ENCODE measurements around the gene OR2C3. TPM values are rescaled to one million over a fixed set of nuclear protein-coding genes. Genes with fewer than 3 reads are reported as not detected.

The OR2C3 gene
- total RNA-seq, 2 donors from 2014 or later = 0.45 TPM; not detected in 1

DNA sequence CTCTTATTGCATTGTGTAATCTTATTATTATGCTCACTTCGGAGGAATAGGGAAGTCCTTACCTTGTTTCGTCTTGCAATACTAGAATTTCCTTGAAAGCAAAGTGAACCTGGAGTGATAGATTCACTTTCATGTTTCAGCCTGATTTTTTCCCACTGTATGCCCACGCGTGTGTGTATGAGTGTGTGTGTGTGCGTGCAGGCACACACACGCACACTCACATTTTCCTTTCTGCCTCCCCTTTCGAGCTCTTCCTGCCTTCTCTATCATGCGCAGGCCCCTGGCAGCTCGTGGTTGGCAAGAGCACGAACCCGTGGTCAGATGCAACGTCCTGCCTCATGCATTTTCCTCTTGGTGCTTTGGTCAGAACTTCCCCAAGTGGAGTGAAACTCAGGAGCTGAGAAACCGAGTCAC is 12.5 kb upstream of the OR2C3 start, which contains the start of gene GCSAML:
Gene GCSAML (plus strand): TSS at position 366 of the 414 bp plus-strand sequence. CDS start 58 bp downstream, outside the sequence.
- TF ChIP-seq POLR2AphosphoS5 (IDR thresholded peaks at IDR 0.05) = no peak
- no peak for TF ChIP-seq CTCF (IDR thresholded peaks at IDR 0.05)
- no peak for TF ChIP-seq POLR2A (IDR thresholded peaks at IDR 0.05)
- Histone ChIP-seq H3K4me3 (no peak within 1 kb of the TSS), H3K27me3 (replicated peaks; ENCODE audit: insufficient read depth) (no peaks in the 10 kb centered on the region), H3K36me3 (no peaks in the 10 kb centered on the region), H3K9me3 (no peaks in the 10 kb centered on the region), H3K27ac (no peak within 1 kb of the TSS), H3K4me1 (replicated peaks) (no peaks in the 10 kb centered on the region)
- DNase-seq (ENCODE audit: low spot score) = no peak
- 74% methylated on average over 13 of the region's 13 CpGs for WGBS
- intact Hi-C loops (cut with DNase I) = no loop called here

DNA sequence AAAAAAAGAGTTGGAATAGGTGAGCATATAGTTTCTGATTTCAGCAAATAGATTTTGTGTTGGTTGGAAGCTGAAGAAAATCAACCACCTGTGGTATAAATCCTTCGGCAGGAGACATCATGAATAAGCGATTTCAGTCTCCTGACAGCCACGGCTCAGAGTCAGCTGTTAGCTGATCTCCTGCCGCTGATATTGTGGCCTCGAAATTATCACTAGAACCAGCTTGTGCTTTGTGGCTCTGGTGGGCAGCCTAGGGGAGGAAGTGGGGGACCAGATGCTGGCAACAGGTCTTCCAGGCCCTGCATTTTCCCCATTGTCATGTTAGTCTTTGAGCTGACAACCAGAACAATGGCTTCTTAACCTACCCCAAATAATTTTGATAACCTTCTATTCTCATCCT is 11.9 kb upstream of the OR2C3 start:
- H3K27ac ChIP-seq = no peak overlapping the region
- no peak for DNase-seq (ENCODE audit: low spot score)
- no peaks in the 10 kb centered on the region for H3K36me3 ChIP-seq
- no peaks in the 10 kb centered on the region for H3K9me3 ChIP-seq
- no peak overlapping the region for H3K4me3 ChIP-seq
- intact Hi-C loops (cut with DNase I) = no loop called here
- WGBS = 79% methylated on average over 5 of the region's 5 CpGs
- H3K27me3 ChIP-seq (replicated peaks; ENCODE audit: insufficient read depth) = no peaks in the 10 kb centered on the region
- no peaks in the 10 kb centered on the region for H3K4me1 ChIP-seq (replicated peaks)
- TF ChIP-seq POLR2A (IDR thresholded peaks at IDR 0.05) (no peak), CTCF (IDR thresholded peaks at IDR 0.05) (no peak), POLR2AphosphoS5 (IDR thresholded peaks at IDR 0.05) (no peak)

- TF ChIP-seq CTCF (IDR thresholded peaks at IDR 0.05) (no peak), POLR2A (IDR thresholded peaks at IDR 0.05) (no peak)
- intact Hi-C loops (cut with DNase I) = no loop called here
- 81% methylated on average over 3 of the region's 3 CpGs for WGBS
Observed at GRCh38 chr1:247542811-247543210, 6.6 kb upstream of the OR2C3 start.

DNA sequence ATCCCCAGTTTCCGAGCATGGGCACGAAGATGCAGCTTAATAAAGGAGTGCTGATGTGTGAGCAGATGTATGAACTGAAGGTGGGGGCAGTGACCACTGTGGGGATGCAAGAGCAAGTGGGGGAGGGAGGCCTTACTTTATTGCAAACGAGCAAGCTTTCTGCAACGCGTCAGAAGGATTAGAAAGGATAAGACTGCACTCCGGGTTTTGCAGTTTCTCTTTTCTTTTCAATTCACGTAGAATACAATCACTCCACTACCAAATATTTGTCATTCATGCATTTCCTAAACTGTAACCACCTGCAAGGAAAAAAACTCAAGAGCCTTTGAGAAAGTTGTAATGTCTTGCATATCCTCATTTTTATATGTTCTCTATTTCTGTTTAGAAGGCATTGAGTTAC is 4.3 kb upstream of the OR2C3 start:
- no peaks in the 10 kb centered on the region for H3K36me3 ChIP-seq
- no peaks in the 10 kb centered on the region for H3K27me3 ChIP-seq (replicated peaks; ENCODE audit: insufficient read depth)
- H3K27ac ChIP-seq = no peak overlapping the region
- intact Hi-C loops (cut with DNase I) = no loop called here
- no peaks in the 10 kb centered on the region for H3K9me3 ChIP-seq
- no peaks in the 10 kb centered on the region for H3K4me1 ChIP-seq (replicated peaks)
- DNase-seq (ENCODE audit: low spot score) = no peak
- 45% methylated on average over 7 of the region's 7 CpGs for WGBS
- H3K4me3 ChIP-seq = no peak overlapping the region
- TF ChIP-seq CTCF (IDR thresholded peaks at IDR 0.05) (no peak), POLR2A (IDR thresholded peaks at IDR 0.05) (no peak), POLR2AphosphoS5 (IDR thresholded peaks at IDR 0.05) (no peak)

More at GRCh38 chr1:247542811-247543210, 6.6 kb upstream of the OR2C3 start:
- no peak overlapping the region for H3K27ac ChIP-seq
- H3K36me3 ChIP-seq = no peaks in the 10 kb centered on the region
- no peaks in the 10 kb centered on the region for H3K9me3 ChIP-seq
- no peak overlapping the region for H3K4me3 ChIP-seq
- no peak for DNase-seq (ENCODE audit: low spot score)
- H3K27me3 ChIP-seq (replicated peaks; ENCODE audit: insufficient read depth) = no peaks in the 10 kb centered on the region
- no peaks in the 10 kb centered on the region for H3K4me1 ChIP-seq (replicated peaks)

DNA sequence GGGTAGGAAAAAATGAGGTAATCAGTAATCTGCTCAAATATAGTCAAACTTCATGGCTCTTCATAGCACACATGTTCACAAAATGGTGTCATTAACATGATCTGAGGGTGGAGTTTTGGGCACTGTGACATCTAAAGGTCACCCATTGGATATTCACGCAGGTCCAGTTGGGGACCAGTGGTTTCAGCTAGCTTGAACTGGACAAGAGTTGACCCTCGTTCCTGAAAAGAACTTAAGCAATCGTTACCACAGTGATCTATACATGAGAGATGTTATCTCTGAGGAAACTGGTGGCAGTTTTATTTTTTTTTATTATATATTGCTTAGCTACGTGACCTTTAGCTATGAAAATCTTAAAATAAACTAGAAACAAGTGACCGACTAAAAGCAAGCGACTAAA is 3.0 kb upstream of the OR2C3 start:
- Histone ChIP-seq H3K4me3 (no peak overlapping the region), H3K27me3 (replicated peaks; ENCODE audit: insufficient read depth) (no peaks in the 10 kb centered on the region), H3K36me3 (no peaks in the 10 kb centered on the region), H3K27ac (no peak overlapping the region), H3K4me1 (replicated peaks) (no peaks in the 10 kb centered on the region), H3K9me3 (no peaks in the 10 kb centered on the region)
- TF ChIP-seq POLR2A (IDR thresholded peaks at IDR 0.05) = no peak
- no peak for TF ChIP-seq CTCF (IDR thresholded peaks at IDR 0.05)
- no peak for TF ChIP-seq POLR2AphosphoS5 (IDR thresholded peaks at IDR 0.05)
- intact Hi-C loops (cut with DNase I) = no loop called here
- DNase-seq (ENCODE audit: low spot score) = no peak
- whole genome bisulfite sequencing = 54% methylated on average over 6 of the region's 6 CpGs
